CD4-positive, alpha-beta T cell treated with Interleukin-15 for 1 hour (primary cell): ENCODE results near the gene LTC4S.
"Not testable (repeated sequence)": the region's sequence is repeated elsewhere in the genome, so short reads cannot be mapped to it uniquely, and the experiment has no call there.

Experiments used
- DNase-seq: peaks from one replicate; pipeline ENCODE4 v3.0.0-alpha.2; 2020

Gene LTC4S

GRCh38 chr5:179771311-179771895, 22.4 kb upstream of the LTC4S start:
- DNase-seq: no peak

DNA sequence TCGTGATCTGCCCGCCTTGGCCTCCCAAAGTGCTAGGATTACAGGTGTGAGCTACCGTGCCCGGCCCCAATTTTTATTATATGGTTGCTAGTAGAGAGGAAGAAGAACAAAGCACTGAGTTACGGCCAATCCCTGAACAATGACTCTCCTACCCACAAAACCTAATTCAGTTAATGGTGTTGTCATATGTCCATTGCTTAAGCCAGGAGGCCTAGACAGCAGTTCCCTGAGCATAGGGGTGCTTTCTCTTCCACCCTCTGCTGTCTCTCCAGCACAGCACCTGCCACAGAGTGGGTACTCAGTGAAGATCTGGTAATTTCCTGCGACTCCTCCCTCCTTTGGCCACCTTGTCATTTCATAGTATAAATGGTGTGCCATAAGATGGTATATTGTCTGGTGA, 21.4 kb upstream of the LTC4S start:
- DNase-seq: no peak

GRCh38 chr5:179773686-179774040, 20.1 kb upstream of the LTC4S start:
- no peak for DNase-seq

- no peak for DNase-seq
These were observed 19.3 kb upstream of the LTC4S start for GRCh38 chr5:179774442-179774841.

DNA sequence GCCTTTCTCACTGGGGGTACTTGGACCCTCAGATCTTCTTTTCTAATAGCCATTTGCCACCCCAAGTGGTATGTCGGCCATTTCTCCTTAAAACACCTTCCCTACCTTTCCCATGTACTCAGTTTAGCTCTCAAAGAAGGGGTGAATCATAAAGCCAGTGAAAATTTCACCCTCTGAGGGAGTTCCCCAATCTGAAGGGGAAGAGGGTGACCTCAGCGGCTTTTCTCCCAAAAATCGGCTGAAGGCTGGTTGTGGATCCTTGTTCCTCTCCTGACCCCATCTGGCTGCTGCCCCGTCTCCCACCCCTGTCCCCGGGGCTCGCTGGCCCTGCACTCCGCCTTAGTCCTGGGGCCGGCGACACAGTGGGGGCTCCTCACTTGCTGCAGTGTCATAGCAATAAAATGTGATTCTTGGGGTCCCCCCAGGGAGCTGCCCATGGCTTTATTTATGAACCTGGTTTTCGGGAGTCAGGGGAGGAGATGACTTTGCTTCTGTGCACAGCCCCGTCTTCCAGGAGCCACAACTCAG, 17.3 kb upstream of the LTC4S start:
- DNase-seq: no peak

GRCh38 chr5:179777456-179777855, 16.3 kb upstream of the LTC4S start:
- DNase-seq: no peak

GRCh38 chr5:179777909-179778308, 15.9 kb upstream of the LTC4S start:
- no peak for DNase-seq

DNA sequence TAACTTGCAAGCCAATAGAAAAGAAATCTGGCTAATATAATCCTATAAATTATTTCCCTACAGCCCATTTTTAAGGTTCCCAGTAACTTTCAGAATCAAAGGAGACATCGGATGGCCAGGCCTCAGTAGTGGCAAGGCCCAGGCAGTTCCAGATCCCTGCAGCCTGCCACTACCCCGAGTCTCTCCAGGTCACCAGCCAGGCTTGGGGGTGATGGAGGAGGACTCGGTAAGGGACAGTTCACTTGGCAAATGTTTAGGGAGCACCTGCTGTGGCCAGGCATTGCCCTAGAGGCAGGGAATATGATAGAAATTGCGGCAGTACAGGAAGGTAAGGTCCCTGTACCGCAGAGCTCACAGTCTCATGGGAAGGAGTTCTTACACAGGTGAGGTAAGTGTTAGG, 15.2 kb upstream of the LTC4S start:
- DNase-seq: no peak

- peak; percentile 9 for DNase-seq
These were observed 14.0 kb upstream of the LTC4S start for GRCh38 chr5:179779826-179780225.

DNA sequence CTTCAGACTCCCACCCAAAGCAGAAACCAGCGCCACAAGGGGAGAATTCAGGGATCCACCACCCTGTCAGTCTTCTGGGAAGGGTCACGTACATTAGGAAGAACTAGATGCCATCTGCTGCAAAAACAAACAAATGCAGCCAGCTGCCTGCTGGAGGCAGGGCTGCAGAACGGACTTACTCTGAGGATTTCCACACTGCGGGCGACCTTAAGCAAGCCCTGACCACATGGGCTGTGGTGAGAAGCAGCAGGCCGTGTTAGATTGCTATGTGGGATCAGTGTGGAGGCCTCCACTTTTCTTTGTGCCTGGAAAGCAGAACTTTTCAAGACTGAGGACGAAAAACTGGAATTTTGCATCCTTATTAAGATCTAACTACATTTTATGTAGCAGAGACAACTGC, 13.4 kb upstream of the LTC4S start:
- DNase-seq: peak; percentile 14

DNA sequence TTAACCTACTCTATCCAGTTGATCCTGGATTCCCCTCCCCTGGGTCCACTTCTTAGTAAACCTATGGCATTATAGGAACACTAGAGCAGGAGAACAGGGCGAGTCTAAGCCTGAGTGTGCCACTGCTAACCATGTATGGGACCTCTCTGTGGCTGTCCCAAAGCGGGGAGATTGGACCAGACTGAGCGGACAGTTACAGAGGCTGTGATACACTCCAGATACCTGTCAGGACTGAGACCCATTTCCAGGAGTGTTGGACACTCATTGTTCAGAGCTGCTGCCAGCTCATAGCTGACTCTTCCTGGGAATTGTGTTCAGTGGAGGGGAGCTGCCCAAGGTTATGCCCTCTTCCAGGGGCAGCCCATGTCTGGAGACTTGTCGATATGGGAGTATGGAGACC, 11.9 kb upstream of the LTC4S start:
- DNase-seq: peak; percentile 11

DNA sequence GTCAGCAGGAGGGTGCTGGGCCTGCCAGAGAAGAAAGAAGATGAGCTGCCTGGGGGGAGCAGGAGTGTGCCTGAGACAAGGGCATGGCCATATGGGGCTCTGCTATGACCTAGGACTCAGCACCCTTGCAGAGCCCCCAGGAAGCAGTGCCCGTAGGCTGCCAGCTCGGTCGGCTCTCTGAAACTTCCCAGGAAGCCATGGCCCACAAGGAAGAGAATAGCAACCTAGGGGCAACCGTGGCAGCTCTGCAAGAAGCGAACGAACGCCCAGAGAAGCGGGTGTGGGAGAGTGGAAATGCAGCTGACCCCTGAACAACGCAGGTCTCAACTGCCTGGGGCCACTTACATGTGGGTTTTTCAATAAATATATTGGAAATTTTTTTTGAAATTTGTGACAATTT, 10.7 kb upstream of the LTC4S start:
- no peak for DNase-seq

GRCh38 chr5:179786861-179787260, 6.9 kb upstream of the LTC4S start:
- DNase-seq: peak; percentile 10

DNA sequence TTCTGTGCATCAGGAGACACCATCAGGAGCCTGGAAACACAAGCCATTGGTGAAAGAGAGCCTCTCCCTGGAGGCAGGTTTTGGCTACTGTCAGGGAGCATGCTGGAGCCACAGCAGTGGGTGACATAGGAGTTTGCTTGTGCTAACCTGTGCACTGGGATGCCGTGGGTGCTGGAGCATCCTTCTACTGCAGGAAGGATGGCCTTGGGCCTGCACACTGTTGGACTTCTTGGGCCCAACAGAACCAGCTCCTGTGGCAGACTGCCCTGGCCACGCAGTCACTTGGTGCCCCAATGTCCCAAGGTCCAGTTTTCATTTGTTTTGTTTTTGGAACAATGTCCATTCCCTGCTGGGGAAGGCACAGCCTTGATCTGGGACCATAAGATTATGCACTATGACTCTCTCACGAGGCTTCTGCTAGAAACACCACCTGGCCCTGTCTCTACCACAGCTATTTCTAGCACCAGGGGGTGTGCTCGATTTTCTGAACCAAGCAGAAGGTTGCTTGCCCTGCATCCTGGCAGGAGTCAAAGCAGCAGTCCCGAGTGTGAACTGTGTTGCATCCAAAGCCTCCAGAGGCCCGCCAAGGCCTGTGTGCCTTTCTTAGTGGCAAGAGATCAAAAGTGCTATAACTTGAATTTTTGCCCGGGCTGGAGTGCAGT, 5.5 kb upstream of the LTC4S start:
- peak; percentile 4 for DNase-seq

- not testable (repeated sequence) for DNase-seq
These were observed 4.5 kb upstream of the LTC4S start for GRCh38 chr5:179789278-179789677.

DNA sequence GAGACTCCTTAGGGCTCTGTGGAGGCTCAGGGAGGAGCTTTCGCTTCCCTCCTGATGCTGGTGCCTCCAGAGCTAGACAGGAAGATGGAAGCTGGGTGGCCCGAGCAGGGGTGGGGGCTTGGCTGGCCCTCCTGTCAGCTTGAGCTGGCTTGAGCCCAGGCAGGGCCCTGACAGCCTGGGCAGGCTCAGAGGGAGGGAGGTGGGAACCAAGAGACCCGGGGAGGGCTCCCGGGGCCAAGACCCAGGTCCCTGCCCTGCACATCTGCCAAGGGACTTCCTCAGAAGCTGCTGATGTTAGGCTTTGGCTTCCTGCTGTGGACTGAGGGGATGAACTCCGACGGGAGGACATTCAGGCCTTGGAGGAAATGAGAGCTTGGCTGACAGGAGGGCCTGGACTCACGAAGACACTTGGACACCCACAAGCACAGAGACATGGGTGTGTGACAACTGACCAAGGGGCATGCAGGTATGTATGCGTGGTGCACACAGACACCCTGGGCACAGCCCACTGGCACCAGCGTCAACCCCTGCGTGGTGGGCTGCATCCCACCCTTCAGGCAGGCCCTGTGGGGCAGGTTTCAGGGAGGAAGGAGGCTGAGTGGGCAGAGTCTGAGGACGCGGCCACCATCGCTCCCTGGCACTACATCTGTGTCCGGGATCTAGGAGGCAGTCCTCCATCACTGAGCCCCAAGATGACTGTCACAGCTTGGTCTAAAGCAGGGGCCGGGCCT, 1.7 kb upstream of the LTC4S start:
- peak; percentile 17 for DNase-seq

DNA sequence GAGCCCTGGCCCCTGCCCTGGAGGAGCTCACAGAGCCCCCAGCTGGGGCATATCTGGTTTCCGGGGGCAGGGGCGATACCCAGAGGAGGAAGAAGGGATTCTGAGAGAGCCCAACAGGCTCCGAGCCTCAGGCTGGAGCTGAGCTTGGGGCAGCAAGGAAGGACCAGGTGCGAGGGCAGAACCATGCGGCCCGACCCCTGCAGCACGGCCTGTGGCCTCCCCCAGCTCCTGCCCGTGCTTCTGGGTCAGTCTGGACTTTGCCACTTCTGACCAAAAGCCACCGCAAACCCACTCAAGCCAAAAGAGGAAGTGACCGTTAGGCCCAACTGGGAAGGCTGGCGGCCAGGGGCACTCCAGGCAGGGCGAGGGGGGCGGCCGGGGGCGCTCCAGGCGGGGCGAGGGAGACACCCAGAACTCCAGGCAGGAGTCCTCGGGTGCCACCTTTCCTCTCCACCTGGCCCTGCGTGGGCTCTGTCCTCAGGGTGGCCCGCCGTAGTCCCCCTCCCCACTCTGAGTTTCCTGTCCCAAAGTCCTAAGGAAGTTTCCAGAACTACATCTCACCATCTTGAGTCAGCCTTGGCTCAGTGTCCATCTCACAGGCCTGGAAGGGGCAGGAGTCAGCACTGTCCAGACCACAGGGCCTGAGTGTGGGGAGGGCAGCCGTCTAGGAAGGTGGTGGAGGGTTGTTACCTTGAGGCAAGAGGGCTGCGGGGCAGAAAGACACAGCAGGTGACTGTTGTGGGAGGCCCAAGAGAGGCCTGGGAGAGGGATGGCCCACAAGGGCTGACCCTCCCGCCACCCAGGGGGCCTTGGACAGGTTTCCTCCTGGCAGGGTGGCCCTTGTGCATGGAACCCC, 946 bp upstream of the LTC4S start:
- DNase-seq: peak; percentile 19

GRCh38 chr5:179794171-179794570, 385 bp downstream of the LTC4S start:
- DNase-seq: peak; percentile 9

DNA sequence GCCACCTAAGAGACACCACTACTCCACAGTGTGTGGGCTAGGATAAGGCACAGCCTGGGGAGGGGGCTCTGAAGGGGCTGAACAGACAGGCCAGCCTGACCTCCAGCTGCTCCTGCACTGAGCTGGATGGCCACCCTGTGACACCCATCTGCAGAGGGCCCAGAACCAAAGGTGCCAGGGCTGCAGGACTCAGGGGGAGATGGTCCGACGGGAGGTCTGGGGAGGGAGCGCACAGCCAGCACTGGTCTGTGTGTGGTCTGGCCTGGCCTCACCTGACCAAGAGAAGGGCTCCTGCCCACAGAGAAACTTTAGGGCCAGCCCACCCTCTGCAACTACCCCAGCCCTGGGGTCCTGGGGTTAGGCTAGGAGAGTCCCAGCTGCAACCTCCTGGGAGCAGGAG, 789 bp downstream of the LTC4S start:
- DNase-seq: peak; percentile 11

- peak; percentile 15 for DNase-seq
These were observed 1.5 kb downstream of the LTC4S start for GRCh38 chr5:179795049-179795862.

DNA sequence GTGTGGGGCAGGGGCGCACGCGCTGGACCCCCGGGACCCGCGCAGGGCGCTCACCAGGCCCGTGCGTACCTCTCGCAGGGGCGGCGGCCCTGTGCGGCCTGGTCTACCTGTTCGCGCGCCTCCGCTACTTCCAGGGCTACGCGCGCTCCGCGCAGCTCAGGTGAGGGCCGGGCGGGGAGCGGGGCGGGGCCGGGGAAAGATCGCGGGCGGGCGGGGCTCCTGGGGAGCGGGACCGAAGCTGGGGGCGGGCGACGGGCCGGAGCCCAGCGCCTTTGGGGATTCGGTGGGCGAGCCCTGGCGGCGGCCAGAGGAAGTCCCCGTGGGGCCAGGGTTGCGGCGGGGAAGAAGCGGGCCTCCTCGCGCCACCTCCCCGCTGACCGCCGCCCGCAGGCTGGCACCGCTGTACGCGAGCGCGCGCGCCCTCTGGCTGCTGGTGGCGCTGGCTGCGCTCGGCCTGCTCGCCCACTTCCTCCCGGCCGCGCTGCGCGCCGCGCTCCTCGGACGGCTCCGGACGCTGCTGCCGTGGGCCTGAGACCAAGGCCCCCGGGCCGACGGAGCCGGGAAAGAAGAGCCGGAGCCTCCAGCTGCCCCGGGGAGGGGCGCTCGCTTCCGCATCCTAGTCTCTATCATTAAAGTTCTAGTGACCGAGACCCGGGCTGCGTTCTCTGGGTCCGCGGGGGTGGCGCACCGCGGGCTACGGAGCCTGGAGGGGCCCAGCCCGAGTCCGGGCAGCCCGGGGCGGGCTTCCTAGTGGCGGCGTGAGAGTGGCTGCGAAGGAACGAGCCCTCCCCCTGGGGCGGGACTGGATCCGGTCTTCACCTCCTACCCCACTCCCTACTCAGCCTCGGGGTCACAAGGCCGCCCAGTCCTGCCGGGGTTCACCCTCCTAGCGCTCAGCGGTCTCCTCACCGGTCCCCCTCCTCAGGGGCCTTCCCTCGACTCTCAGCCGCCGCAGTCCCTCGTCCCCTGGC, 2.4 kb downstream of the LTC4S start:
- peak; percentile 73 for DNase-seq
